CD8-positive, alpha-beta memory T cell (primary cell): ENCODE measurements around the gene CLTB. TPM values are rescaled to one million over a fixed set of nuclear protein-coding genes. Genes with fewer than 3 reads are reported as not detected.

ENCODE experiments used
- CTCF ChIA-PET: fragments of 350-600 bp; sonication (Branson Sonifier 250); formaldehyde crosslinking; loops from one replicate; lab custom pipeline; 2021; ENCODE audit warnings: antibody characterized with exemption; lab: Charles Lee
- POLR2A ChIA-PET: fragments of 350-600 bp; sonication (Branson Sonifier 250); formaldehyde crosslinking; loops from one replicate; lab custom pipeline; 2021; ENCODE audit warnings: antibody characterized with exemption; lab: Charles Lee
- DNase-seq, 5 donors: peaks; one replicate each; pipeline versions ENCODE4 v3.0.0 to v3.0.0-alpha.2; 2020 to 2022; ENCODE audit warnings: mixed read lengths in 1 of 5
- H3K27ac ChIP-seq: one replicate; pipeline ENCODE4 v1.7.0; 2013; ENCODE audit warnings: low read depth, mild to moderate bottlenecking, low read length, moderate library complexity
- H3K27me3 ChIP-seq: 2 replicates; pipeline ENCODE4 v1.7.0; 2013; ENCODE audit warnings: low read length, mild to moderate bottlenecking; ENCODE audit not compliant: insufficient read depth, poor library complexity, severe bottlenecking
- H3K36me3 ChIP-seq: 2 replicates; pipeline ENCODE4 v1.7.0; 2013; ENCODE audit warnings: mild to moderate bottlenecking, low read length, moderate library complexity; ENCODE audit not compliant: insufficient read depth
- H3K4me1 ChIP-seq: 2 replicates; pipeline ENCODE4 v1.7.0; 2013; ENCODE audit warnings: mild to moderate bottlenecking, low read length, moderate library complexity; ENCODE audit not compliant: insufficient read depth
- H3K4me3 ChIP-seq: 2 replicates; pipeline ENCODE4 v1.7.0; 2013; ENCODE audit warnings: mild to moderate bottlenecking, low read length
- H3K9me3 ChIP-seq: 2 replicates; pipeline ENCODE4 v1.7.0; 2013; ENCODE audit warnings: mild to moderate bottlenecking, low read length
- H3K27ac Mint-ChIP-seq, 8 donors: one replicate each; pipeline ENCODE4 v1.8.0; 2020 to 2021; ENCODE audit warnings: mixed read lengths in 8 of 8, mild to moderate bottlenecking in 6 of 8, inconsistent platforms in 3 of 8, moderate library complexity in 3 of 8
- H3K27me3 Mint-ChIP-seq, 2 donors: one replicate each; pipeline ENCODE4 v1.8.0; 2020 to 2021; ENCODE audit warnings: mixed read lengths in 2 of 2, mild to moderate bottlenecking in 1 of 2, moderate library complexity in 1 of 2
- H3K36me3 Mint-ChIP-seq, 3 donors: one replicate each; pipeline ENCODE4 v1.8.0; 2020 to 2021; ENCODE audit warnings: mixed read lengths in 3 of 3, inconsistent platforms in 1 of 3, mild to moderate bottlenecking in 1 of 3
- H3K4me1 Mint-ChIP-seq, 3 donors: one replicate each; pipeline ENCODE4 v1.8.0; 2020 to 2021; ENCODE audit warnings: mixed read lengths in 3 of 3, inconsistent platforms in 1 of 3, mild to moderate bottlenecking in 1 of 3
- H3K4me3 Mint-ChIP-seq, 7 donors: one replicate each; pipeline ENCODE4 v1.8.0; 2020 to 2021; ENCODE audit warnings: mixed read lengths in 7 of 7, mild to moderate bottlenecking in 6 of 7, moderate library complexity in 4 of 7, inconsistent platforms in 2 of 7
- H3K9me3 Mint-ChIP-seq, 5 donors: one replicate each; pipeline ENCODE4 v1.8.0; 2020 to 2022; ENCODE audit warnings: mixed read lengths in 5 of 5, mild to moderate bottlenecking in 3 of 5, moderate library complexity in 2 of 5, inconsistent platforms in 1 of 5
- polyA plus RNA-seq: library from polyadenylated mRNA; unstranded; fragments of 300-500 nt; fragmentation: Illumina TruSeq; gene quantifications from one replicate; pipeline ENCODE4 v1.2.3, GENCODE V29; 2021
- total RNA-seq, 2 experiments: library from RNA; stranded (reverse); gene quantifications; one replicate each; pipeline ENCODE4 v1.2.3, GENCODE V29; 2021

Gene CLTB
- total and polyA plus RNA-seq, 3 experiments from 2014 or later, result 62.0 to 96.3 (median 66.4) TPM

DNA sequence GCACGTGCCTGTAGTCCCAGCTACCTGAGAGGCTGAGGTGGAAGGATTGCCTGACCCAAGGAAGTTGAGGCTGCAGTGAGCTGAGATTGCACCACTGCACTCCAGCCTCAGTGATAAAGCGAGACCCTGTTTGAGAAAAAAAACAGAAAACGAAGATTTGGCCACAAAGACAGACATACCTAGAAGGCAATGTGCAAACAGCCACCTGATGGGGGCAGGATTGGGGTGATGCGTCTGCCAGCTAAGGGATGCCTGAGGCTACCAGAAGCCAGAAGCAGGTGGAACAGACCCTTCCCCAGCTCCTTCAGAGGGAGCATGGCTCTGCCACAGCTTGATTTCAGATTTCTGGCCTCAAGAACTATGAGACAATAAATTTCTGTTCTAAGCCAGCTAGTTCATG lies 24.9 kb downstream of the CLTB start:
- POLR2A ChIA-PET, result no interaction called here
- peaks cover 0 to 71% (median 6%) of the 10 kb centered on the region in 3 donors for H3K36me3 Mint-ChIP-seq
- no peak overlapping the region for H3K4me3 ChIP-seq
- no peaks in the 10 kb centered on the region for H3K36me3 ChIP-seq
- H3K27ac ChIP-seq, result no peak overlapping the region
- H3K9me3 Mint-ChIP-seq, result no peaks in the 10 kb centered on the region
- DNase-seq, result no peak
- peaks cover 25 to 30% (median 26%) of the 10 kb centered on the region in 3 donors for H3K4me1 Mint-ChIP-seq
- no peaks in the 10 kb centered on the region for H3K27me3 Mint-ChIP-seq
- peak overlapping the region in 3 of 8 donors; percentile 27 to 78 (median 45) for H3K27ac Mint-ChIP-seq
- CTCF ChIA-PET, result interaction anchor here (1.6 kb wide), 1 partner anchor 30 kb away, joined by 5 read pairs; the partner anchor contains the start of gene KIAA1191
- H3K9me3 ChIP-seq, result no peaks in the 10 kb centered on the region
- H3K4me1 ChIP-seq, result peaks cover 20% of the 10 kb centered on the region
- no peaks in the 10 kb centered on the region for H3K27me3 ChIP-seq
- peak overlapping the region in 1 of 7 donors; percentile 35 for H3K4me3 Mint-ChIP-seq

DNA sequence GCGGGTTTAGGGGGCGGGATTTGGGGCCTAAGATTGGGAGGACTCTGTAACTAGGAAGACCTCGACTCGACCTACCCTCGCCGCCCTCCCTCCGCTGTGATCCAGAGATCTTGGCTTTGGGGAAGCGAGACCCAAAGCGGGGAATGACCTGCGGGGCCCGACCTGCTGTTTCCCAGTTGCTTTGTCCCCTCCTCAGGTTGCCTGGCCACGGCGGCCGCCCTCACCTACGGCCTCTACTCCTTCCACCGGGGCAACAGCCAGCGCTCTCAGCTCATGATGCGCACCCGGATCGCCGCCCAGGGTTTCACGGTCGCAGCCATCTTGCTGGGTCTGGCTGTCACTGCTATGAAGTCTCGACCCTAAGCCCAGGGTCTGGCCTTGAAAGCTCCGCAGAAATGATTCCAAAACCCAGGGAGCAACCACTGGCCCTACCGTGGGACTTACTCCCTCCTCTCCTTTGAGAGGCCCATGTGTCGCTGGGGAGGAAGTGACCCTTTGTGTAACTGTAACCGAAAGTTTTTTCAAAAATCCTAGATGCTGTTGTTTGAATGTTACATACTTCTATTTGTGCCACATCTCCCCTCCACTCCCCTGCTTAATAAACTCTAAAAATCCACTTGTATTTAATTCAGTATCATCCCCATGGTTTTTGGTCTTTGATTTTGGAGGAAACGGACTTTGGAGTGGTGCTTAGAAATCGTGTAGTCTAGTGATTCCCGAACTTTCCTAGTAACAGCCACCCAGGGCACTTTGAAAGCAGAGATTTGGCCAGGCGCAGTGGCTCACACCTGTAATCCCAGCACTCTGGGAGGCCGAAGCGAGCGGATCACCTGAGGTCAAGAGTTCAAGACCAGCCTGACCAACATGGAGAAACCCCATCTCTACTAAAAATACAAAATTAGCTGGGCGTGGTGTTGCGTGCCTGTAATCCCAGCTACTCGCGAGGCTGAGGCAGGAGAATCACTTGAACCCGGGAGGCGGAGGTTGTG lies 26.9 kb downstream of the CLTB start:
- Histone ChIP-seq H3K4me1 (peaks cover 24% of the 10 kb centered on the region), H3K4me3 (peak overlapping the region; percentile 99), H3K36me3 (peaks cover 15% of the 10 kb centered on the region), H3K9me3 (no peaks in the 10 kb centered on the region), H3K27me3 (no peaks in the 10 kb centered on the region), H3K27ac (peak overlapping the region; percentile 93)
- peak overlapping the region; percentile 97 to 100 (median 99) for H3K27ac Mint-ChIP-seq
- H3K27me3 Mint-ChIP-seq, result no peaks in the 10 kb centered on the region
- DNase-seq, result no peak
- peak overlapping the region; percentile 96 to 100 (median 99) for H3K4me3 Mint-ChIP-seq
- ChIA-PET POLR2A (interaction anchor here (0.5 to 2.6 kb wide), 4 partner anchors 28 to 154 kb away, joined by 3 to 40 read pairs (median 12); partner anchors contain the start of genes FAF2, KIAA1191 and RNF44), CTCF (interaction anchor here (0.8 to 1.1 kb wide), 3 partner anchors 27 to 962 kb away, joined by 3 to 4 read pairs (median 3); partner anchors contain the start of genes KIAA1191 and LMAN2)
- no peaks in the 10 kb centered on the region for H3K9me3 Mint-ChIP-seq
- peaks cover 0 to 78% (median 6%) of the 10 kb centered on the region in 3 donors for H3K36me3 Mint-ChIP-seq
- H3K4me1 Mint-ChIP-seq, result peaks cover 27 to 34% (median 34%) of the 10 kb centered on the region in 3 donors

DNA sequence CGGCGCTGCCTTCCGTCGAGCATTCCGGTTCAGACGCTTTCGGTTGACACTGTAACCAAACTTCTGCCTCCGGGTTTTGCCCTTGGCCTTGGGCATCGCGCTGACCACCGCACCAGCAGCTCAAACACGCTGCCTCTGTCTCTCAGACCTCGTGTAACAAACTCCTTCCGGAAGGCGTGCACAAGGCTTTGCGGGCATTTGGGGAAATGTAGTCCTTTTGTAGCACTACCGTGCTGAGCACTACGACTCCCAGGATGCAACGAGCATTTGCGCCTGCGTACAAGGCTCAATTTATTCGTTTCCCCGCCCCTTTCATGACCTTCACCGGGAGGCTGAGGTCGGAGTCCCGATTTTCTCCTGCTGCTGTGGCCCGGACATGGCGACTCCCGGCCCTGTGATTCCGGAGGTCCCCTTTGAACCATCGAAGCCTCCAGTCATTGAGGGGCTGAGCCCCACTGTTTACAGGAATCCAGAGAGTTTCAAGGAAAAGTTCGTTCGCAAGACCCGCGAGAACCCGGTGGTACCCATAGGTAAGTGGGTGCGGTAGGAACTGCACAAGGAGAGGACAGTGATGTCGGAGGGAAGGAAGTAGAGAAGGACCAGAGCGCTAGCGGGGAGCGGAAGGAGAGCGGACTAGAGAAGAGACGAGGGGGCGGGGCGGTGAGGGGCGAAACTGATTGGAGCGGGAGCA lies 27.8 kb downstream of the CLTB start, which contains the start of the genes HIGD2A and NOP16:
Gene HIGD2A (plus strand): TSS at position 308 of the 691 bp plus-strand sequence. CDS start 69 bp downstream, at position 377.
Gene NOP16 (minus strand): TSS at position 155 of the 691 bp plus-strand sequence. CDS start 59 bp downstream, at position 96.
- POLR2A ChIA-PET, result interaction anchor here (0.5 to 2.6 kb wide), 7 partner anchors 27 to 615 kb away, joined by 3 to 40 read pairs (median 5); partner anchors contain the start of genes FAF2, KIAA1191 and RNF44
- Mint-ChIP-seq H3K27me3 (no peaks in the 10 kb centered on the region), H3K4me3 (peak within 1 kb of the TSS; percentile 96 to 100 (median 99)), H3K4me1 (peaks cover 27 to 34% (median 34%) of the 10 kb centered on the region in 3 donors), H3K36me3 (peaks cover 0 to 82% (median 9%) of the 10 kb centered on the region in 3 donors), H3K9me3 (no peaks in the 10 kb centered on the region), H3K27ac (peak within 1 kb of the TSS; percentile 97 to 100 (median 99))
- Histone ChIP-seq H3K36me3 (peaks cover 22% of the 10 kb centered on the region), H3K27ac (peak within 1 kb of the TSS; percentile 93), H3K27me3 (no peaks in the 10 kb centered on the region), H3K9me3 (no peaks in the 10 kb centered on the region), H3K4me1 (peaks cover 24% of the 10 kb centered on the region), H3K4me3 (peak within 1 kb of the TSS; percentile 99)
- CTCF ChIA-PET, result interaction anchor here (0.9 to 1.9 kb wide), 5 partner anchors 27 to 963 kb away, joined by 3 to 7 read pairs (median 3); partner anchors contain the start of genes KIAA1191 and LMAN2
- DNase-seq, result peak; percentile 98 to 100 (median 98)

DNA sequence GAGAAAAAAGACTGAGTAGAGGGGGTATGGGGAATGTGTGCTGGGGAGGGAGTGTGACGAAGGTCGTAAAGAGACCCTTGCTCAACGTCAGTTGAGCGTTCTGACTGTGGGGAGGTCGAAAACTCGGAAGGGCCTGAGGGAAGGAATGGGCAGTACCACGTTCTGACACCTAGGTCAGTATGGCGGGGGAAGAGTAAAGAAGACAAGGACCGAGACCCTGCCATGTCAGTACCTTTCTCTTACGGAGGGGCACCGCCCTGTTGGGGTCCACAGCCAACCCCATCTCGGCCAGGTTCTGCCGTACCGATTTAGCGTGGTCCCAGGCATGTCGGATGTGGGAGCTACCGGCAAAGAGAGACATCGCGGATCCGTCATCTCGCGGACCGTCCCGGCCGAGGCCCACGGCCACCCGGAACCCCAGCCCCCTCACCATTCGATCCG lies 28.3 kb downstream of the CLTB start:
- peak overlapping the region; percentile 93 for H3K27ac ChIP-seq

DNA sequence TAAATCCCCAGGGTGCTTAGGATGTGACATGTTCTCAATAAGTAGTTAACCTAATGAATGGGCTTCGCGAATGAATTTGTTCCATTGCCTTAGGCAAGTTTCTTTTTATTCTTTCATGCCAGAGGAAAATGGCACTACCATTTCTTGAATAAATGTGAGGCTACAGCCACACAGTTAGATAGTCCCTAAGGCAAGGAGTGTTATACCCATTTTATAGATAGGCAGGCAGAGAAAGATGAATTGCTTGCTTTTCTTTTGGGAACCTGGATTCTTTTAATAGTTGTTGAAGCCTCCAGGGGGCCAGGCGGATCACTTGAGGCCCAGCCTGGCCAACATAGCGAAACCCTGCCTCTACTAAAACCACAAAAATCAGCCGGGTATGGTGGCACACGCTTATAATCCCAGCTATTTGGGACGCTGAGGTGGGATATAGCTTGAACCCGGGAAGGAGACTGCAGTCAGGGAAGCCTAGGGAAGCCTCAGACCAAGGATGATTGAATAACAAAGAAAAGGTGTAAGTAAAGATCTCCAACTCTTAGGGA lies 28.9 kb downstream of the CLTB start:
- ChIA-PET POLR2A (interaction anchor here (1.3 to 2.6 kb wide), 3 partner anchors 26 to 156 kb away, joined by 7 to 40 read pairs (median 16); partner anchors contain the start of genes KIAA1191 and RNF44), CTCF (interaction anchor here (1.0 to 1.9 kb wide), 2 partner anchors 26 to 273 kb away, joined by 3 to 7 read pairs; partner anchors contain the start of gene KIAA1191)
- H3K9me3 Mint-ChIP-seq, result no peaks in the 10 kb centered on the region
- H3K4me1 Mint-ChIP-seq, result peaks cover 27 to 34% (median 34%) of the 10 kb centered on the region in 3 donors
- Histone ChIP-seq H3K9me3 (no peaks in the 10 kb centered on the region), H3K4me3 (peak overlapping the region; percentile 99), H3K27me3 (no peaks in the 10 kb centered on the region), H3K4me1 (peaks cover 24% of the 10 kb centered on the region), H3K36me3 (peaks cover 31% of the 10 kb centered on the region), H3K27ac (peak overlapping the region; percentile 93)
- no peak for DNase-seq
- H3K36me3 Mint-ChIP-seq, result peaks cover 0 to 83% (median 9%) of the 10 kb centered on the region in 3 donors
- peak overlapping the region; percentile 96 to 100 (median 99) for H3K4me3 Mint-ChIP-seq
- H3K27me3 Mint-ChIP-seq, result no peaks in the 10 kb centered on the region
- H3K27ac Mint-ChIP-seq, result peak overlapping the region; percentile 56 to 100 (median 98)

More for the DNA sequence above, 28.3 kb downstream of the CLTB start:
- Mint-ChIP-seq H3K36me3 (peaks cover 0 to 82% (median 9%) of the 10 kb centered on the region in 3 donors), H3K27me3 (no peaks in the 10 kb centered on the region), H3K27ac (peak overlapping the region; percentile 97 to 100 (median 99)), H3K9me3 (no peaks in the 10 kb centered on the region), H3K4me1 (peaks cover 27 to 34% (median 34%) of the 10 kb centered on the region in 3 donors), H3K4me3 (peak overlapping the region; percentile 96 to 100 (median 99))
- Histone ChIP-seq H3K36me3 (peaks cover 28% of the 10 kb centered on the region), H3K4me1 (peaks cover 24% of the 10 kb centered on the region), H3K27me3 (no peaks in the 10 kb centered on the region), H3K4me3 (peak overlapping the region; percentile 99), H3K9me3 (no peaks in the 10 kb centered on the region)
- CTCF ChIA-PET, result interaction anchor here (0.9 to 1.9 kb wide), 5 partner anchors 26 to 963 kb away, joined by 3 to 7 read pairs (median 3); partner anchors contain the start of genes KIAA1191 and LMAN2
- DNase-seq, result no peak
- POLR2A ChIA-PET, result interaction anchor here (0.7 to 2.6 kb wide), 6 partner anchors 26 to 616 kb away, joined by 3 to 40 read pairs (median 6); partner anchors contain the start of genes FAF2, KIAA1191 and RNF44

DNA sequence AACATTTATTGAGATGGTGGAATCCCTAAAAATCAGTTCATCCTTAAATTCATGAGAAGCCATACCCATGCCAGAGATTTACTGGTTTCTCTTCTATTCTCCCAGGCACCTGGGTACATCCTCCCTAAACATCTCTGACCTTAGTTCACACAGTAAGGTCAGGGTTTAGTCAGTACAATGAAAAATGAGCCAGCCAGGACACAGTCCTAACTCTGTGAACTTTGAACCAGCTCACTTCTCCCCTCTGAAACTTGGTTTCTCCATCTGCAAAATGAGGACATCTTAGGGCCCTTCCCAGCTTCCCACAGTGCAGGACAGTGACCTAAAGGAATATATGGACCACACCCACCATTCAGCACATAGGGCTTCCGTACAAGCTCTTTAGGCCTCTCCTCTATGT lies 29.8 kb downstream of the CLTB start:
- Histone ChIP-seq H3K4me1 (peaks cover 24% of the 10 kb centered on the region), H3K36me3 (peaks cover 31% of the 10 kb centered on the region), H3K9me3 (no peaks in the 10 kb centered on the region), H3K4me3 (no peak overlapping the region), H3K27ac (no peak overlapping the region), H3K27me3 (no peaks in the 10 kb centered on the region)
- Mint-ChIP-seq H3K4me3 (peak overlapping the region in 6 of 7 donors; percentile 24 to 98 (median 52)), H3K27me3 (no peaks in the 10 kb centered on the region), H3K27ac (peak overlapping the region in 5 of 8 donors; percentile 8 to 86 (median 37)), H3K4me1 (peaks cover 27 to 34% (median 34%) of the 10 kb centered on the region in 3 donors), H3K36me3 (peaks cover 0 to 83% (median 7%) of the 10 kb centered on the region in 3 donors), H3K9me3 (no peaks in the 10 kb centered on the region)
- no peak for DNase-seq
- POLR2A ChIA-PET, result no interaction called here
- CTCF ChIA-PET, result no interaction called here
